ENCODE measurements around the gene GPR55. TPM values are rescaled to one million over a fixed set of nuclear protein-coding genes. Genes with fewer than 3 reads are reported as not detected.

The GPR55 gene
- total RNA-seq, 1 donor from 2014 or later, result not detected

DNA sequence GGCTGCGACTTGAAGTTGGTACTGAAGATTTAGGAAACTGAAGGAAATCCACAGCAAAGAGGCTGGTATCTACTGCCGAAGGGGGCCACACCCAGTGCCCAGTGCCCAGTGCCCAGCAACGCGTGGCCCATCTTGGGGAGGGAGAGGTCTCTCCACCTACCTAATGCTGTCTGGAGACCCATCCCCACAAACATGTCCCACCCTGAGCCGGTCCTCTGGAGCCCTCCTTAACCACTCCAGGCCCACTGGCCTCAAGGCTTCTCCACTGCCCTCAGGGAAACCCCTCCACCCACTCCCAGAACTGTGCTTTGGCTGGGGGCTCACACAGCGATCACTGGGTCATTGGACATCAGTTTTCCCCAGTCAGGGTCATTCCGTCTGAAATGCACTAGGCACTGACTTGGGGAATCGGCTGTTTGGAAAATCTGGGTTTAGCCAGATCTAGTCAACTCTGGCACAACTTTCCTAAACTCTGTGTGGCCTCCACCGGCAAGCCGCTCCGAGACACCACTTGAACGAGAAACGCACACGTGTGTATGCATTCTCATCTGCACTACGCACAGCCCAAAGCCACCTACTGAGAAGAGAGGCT, 20.1 kb downstream of the GPR55 start:
- Mint-ChIP-seq H3K27ac (no peak overlapping the region), H3K27me3 (ENCODE audit: low read depth) (peaks cover 26% of the 10 kb centered on the region), H3K4me3 (no peak overlapping the region), H3K4me1 (peaks cover 7% of the 10 kb centered on the region), H3K36me3 (no peaks in the 10 kb centered on the region), H3K9me3 (no peaks in the 10 kb centered on the region)
- TF ChIP-seq, protein P1, sequence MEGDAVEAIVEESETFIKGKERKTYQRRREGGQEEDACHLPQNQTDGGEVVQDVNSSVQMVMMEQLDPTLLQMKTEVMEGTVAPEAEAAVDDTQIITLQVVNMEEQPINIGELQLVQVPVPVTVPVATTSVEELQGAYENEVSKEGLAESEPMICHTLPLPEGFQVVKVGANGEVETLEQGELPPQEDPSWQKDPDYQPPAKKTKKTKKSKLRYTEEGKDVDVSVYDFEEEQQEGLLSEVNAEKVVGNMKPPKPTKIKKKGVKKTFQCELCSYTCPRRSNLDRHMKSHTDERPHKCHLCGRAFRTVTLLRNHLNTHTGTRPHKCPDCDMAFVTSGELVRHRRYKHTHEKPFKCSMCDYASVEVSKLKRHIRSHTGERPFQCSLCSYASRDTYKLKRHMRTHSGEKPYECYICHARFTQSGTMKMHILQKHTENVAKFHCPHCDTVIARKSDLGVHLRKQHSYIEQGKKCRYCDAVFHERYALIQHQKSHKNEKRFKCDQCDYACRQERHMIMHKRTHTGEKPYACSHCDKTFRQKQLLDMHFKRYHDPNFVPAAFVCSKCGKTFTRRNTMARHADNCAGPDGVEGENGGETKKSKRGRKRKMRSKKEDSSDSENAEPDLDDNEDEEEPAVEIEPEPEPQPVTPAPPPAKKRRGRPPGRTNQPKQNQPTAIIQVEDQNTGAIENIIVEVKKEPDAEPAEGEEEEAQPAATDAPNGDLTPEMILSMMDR (IDR thresholded peaks at IDR 0.05; ENCODE audit: unreplicated experiment), result no peak
- no peak for DNase-seq (ENCODE audit: low spot score in 2 of 2, unreplicated experiment in 2 of 2)

DNA sequence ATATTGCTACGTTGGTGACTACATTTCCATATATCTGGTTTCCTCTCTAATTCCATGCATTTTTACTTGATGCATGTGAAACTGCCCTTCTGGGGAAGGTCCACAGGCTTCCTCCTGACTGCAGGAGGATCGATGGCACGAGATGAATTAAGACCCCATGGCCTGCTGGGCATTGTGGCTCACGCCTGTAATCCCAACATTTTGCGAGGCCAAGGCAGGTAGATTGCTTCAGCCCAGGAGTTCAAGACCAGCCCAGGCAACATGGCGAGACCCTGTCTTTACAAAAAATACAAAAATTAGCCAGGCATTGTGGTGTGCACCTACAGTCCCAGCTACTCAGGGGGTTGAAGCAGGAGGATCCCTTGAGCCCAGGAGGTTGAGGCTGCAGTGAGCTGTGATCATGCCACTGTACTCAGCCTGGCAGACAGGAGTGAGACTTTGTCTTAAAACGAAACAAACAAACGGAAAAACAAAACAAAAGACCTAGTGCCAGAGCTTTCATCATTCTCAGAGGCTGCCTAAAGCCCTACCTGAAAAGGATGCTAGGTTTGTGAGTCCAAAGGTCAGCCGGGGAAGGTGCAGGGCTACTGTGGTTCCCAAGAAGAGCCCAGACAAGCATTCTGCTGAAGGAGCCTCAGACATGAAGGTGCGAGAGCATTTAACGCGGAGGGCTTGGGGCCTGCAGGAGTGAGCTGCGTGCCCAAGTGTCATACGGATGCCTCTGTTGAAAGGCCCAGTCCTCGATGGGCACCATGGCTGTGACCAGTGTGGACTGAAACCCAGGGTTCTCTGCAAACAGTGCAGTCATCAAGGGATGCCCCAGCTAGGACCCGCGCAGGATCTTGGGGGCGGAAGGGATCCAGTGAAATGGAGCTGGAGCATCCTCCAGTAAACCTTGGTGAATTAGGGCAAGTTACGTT, 21.6 kb downstream of the GPR55 start:
- Mint-ChIP-seq H3K4me1 (peaks cover 5% of the 10 kb centered on the region), H3K9me3 (no peaks in the 10 kb centered on the region), H3K27me3 (ENCODE audit: low read depth) (peaks cover 32% of the 10 kb centered on the region), H3K36me3 (no peaks in the 10 kb centered on the region), H3K4me3 (no peak overlapping the region), H3K27ac (no peak overlapping the region)
- DNase-seq (ENCODE audit: low spot score in 2 of 2, unreplicated experiment in 2 of 2), result no peak
- TF ChIP-seq, protein P1 (IDR thresholded peaks at IDR 0.05; ENCODE audit: unreplicated experiment), result no peak

DNA sequence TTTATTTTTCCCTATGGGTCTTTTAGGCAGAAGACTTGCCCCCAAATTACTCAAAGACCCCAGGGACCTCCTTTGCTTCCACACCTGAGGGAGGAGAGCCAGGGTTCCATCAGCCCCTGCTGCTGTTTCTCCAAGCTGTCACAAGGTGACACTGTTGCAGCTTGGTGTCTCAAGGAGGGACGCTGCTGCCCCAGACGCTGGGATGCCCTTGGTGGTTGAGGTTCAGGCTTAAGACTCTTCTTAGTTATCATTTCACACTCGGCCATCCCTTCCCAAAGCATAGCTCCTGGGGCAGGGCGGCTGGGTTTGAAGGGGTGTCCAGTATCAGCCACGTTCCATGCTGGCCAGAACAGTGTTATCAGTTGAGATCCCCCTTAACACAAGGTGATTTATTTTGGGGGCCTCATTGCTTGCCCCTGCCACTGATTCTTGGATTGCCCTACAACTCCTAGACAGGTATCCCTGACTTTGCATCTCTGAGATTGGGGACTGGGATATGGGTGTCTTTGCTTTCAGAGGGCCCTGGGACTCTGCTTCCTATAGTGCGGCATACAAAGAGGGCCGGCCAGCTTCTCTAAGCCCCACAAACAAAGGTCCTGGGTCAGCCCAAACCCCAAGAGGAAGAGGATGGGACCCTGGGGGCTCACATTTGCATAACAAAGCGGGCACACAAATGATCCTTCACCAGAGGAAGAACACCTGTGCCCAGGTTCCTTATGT, 22.7 kb downstream of the GPR55 start:
- H3K4me1 Mint-ChIP-seq, result no peaks in the 10 kb centered on the region
- no peak for DNase-seq (ENCODE audit: low spot score in 2 of 2, unreplicated experiment in 2 of 2)
- no peak overlapping the region for H3K27ac Mint-ChIP-seq
- H3K9me3 Mint-ChIP-seq, result no peaks in the 10 kb centered on the region
- no peak overlapping the region for H3K4me3 Mint-ChIP-seq
- TF ChIP-seq, protein P1 (IDR thresholded peaks at IDR 0.05; ENCODE audit: unreplicated experiment), result no peak
- H3K27me3 Mint-ChIP-seq (ENCODE audit: low read depth), result peaks cover 36% of the 10 kb centered on the region
- no peaks in the 10 kb centered on the region for H3K36me3 Mint-ChIP-seq

DNA sequence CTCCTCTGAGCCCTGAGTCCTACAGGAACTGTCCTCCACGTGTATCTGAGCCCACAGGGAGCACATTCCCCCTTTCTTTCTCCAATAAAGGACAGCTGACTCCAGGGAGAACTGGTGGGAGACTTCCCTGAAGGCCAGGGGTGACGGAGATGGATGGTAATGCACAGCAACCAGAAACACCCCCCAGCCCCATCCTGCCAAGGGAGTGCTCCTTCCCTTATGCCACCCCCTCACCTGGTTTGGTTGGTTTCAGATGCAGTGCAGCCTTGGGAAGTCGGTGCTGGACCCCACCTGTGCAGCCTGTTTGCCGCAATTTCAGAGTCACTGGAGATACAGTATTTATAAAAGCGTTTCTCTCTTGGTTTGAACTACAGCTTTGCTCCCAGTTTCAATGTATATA, 24.0 kb downstream of the GPR55 start:
- Mint-ChIP-seq H3K4me3 (no peak overlapping the region), H3K36me3 (no peaks in the 10 kb centered on the region), H3K9me3 (no peaks in the 10 kb centered on the region), H3K27me3 (ENCODE audit: low read depth) (peaks cover 42% of the 10 kb centered on the region), H3K4me1 (no peaks in the 10 kb centered on the region), H3K27ac (no peak overlapping the region)
- TF ChIP-seq, protein P1 (IDR thresholded peaks at IDR 0.05; ENCODE audit: unreplicated experiment), result no peak
- no peak for DNase-seq (ENCODE audit: low spot score in 2 of 2, unreplicated experiment in 2 of 2)

DNA sequence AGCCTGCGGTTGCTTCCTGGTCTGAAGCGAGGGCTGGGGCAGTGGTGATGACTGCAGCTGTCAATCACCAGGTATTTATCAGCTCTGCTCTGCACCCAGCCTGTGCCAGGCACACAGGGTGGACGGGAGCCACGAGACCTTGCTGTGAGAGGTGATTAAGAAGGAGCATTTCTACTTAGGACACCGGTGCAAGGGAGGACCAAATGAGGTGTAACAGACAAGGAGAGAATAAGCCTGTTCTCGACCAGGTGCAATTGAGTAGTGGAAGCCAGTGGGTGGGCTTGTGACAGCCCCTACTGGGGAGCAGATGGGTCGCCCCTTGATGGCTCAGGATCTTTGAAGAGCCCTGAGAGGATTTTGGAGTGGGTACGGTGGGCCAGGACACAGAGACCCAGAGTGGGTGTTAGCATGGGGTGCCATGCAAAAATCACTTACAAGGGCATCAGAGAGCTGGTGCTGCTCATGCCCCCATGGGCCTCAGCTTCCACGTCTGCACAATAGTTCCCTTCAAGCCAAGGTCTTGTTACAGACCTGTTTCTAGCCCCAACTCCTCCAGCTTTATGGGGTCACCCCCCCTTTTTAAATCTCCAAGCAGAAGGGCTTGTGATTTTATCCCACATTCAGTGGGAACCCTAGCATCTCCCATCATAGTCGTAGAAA, 24.6 kb downstream of the GPR55 start:
- no peaks in the 10 kb centered on the region for H3K4me1 Mint-ChIP-seq
- H3K27ac Mint-ChIP-seq, result no peak overlapping the region

More for the DNA sequence above, 24.6 kb downstream of the GPR55 start:
- Mint-ChIP-seq H3K36me3 (no peaks in the 10 kb centered on the region), H3K4me3 (no peak overlapping the region), H3K9me3 (no peaks in the 10 kb centered on the region), H3K27me3 (ENCODE audit: low read depth) (peaks cover 42% of the 10 kb centered on the region)
- TF ChIP-seq, protein P1 (IDR thresholded peaks at IDR 0.05; ENCODE audit: unreplicated experiment), result no peak
- DNase-seq (ENCODE audit: low spot score in 2 of 2, unreplicated experiment in 2 of 2), result no peak

Measured in mesothelial cell of epicardium (in vitro differentiated cells).